SK-N-MC (cell line): ENCODE results near the gene MAFB.

Experiments used
- EZH2 ChIP-seq: fragments of 200-600 bp; sonication (generic); IDR thresholded peaks from one replicate; pipeline ENCODE4 v1.6.1; 2017; ENCODE audit warnings: antibody characterized with exemption
- FOXP2 ChIP-seq: optimal IDR thresholded peaks from 2 replicates; pipeline ENCODE3; 2011; ENCODE audit warnings: mild to moderate bottlenecking, moderate library complexity; ENCODE audit not compliant: insufficient read depth; ENCODE audit errors: extremely low read length, control extremely low read depth
- POLR2AphosphoS5 ChIP-seq: IDR thresholded peaks from 2 replicates; pipeline ENCODE4 v1.6.1; 2012; ENCODE audit warnings: mild to moderate bottlenecking, low read depth, low read length, borderline replicate concordance

DNA sequence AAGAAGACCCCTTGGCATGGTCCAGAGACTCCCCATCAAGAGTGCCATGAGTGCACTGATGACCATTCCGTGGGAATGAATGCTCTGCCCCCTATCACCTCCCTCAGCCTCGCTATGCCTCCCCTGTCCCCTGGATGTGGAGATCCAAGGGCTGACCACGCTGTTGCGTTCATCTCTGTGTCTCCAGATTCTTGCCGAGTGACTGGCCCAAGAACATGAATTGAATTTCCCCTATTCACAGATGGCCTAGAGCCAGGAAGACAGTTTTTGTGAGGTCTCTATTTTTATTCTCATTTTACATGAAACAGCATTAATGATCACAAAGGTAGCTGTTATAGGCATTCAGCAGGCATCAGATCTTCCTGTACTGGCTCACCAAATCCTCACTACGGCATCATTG is 33.6 kb downstream of the MAFB start:
- TF ChIP-seq EZH2 (no peak), POLR2AphosphoS5 (no peak), FOXP2 (no peak)
